M059J (cell line): Measurements from ENCODE around the gene LETMD1. TPM values are rescaled to one million over a fixed set of nuclear protein-coding genes. Genes with fewer than 3 reads are reported as not detected.

Experiments
- DNase-seq: peaks from one replicate; pipeline ENCODE4 v3.0.0-alpha.2; 2012; ENCODE audit warnings: low read depth
- total RNA-seq: library from RNA; depleted of rRNA; stranded (reverse); fragments of >200 nt; shearing (Covaris generic); gene quantifications from 2 replicates; pipeline ENCODE4 v1.2.3, GENCODE V29; 2014

The LETMD1 gene
- total RNA-seq, 1 experiment from 2014 or later, result 33.0 TPM

DNA sequence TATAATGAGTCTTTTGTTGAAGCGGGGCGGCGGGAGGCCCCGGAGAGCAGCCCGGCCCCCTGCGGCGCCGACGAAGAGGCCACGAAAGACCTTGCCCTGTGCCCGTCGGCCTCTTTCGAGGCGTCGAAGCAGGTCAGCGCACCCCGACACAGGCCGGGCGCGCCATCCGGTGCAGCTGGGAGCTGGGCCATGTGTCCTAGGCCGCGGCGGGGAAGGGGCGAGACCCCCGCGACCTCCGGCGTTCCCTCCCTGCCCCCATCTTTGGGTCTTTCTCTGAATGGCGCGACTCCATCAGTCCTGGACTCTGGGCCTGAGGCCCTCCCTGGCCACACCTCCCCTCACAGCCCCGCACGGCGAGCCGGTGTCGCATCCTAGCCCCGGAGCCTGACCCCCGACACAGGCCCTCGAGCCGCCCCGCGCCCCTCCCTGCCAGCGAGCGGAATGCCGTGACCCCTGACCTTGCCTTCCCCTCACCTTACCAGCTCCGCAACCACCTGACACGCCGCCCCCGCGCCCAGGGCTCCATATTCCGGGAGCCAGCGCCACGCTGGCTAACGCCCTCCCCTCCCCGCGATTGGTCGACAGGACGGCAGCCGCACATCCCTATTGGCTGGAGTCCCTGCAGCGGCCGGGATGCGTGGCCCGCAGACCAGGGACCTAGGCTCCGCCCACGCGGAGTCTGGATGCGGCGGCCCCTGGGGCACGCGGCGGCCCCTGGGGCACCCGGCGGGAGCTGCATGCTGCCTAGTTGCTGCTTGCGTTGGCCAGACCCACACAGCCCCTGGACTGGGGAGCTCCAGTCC is 22.1 kb upstream of the LETMD1 start, which contains the start of gene SLC11A2:
Gene SLC11A2 (minus strand): TSS at position 549 of the 803 bp plus-strand sequence. CDS start 15,656 bp downstream, outside the sequence.
- peak; percentile 89 for DNase-seq

DNA sequence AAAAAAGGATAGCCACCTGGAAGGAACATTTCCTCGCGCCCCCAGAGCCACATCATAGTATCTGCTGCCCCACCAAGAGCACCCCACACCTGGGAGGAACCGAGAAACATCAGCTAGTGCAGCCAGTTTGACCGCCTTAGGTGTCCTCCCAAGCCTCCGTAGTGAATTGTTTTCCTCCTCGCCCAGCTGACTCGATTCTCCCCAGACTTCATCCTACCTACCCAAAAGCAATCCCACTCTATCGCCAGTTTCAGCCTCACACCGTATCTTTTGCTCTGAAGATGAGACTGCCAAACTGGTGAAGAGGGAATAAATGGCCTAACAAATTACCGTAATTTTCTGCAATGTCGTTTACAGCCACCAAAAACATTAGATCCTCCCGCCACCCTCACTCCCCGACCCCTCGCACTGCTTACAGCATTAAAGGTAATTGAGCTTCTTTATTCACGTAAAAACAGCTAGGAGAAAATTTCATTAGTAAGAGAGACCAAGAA is 20.7 kb upstream of the LETMD1 start:
- no peak for DNase-seq

DNA sequence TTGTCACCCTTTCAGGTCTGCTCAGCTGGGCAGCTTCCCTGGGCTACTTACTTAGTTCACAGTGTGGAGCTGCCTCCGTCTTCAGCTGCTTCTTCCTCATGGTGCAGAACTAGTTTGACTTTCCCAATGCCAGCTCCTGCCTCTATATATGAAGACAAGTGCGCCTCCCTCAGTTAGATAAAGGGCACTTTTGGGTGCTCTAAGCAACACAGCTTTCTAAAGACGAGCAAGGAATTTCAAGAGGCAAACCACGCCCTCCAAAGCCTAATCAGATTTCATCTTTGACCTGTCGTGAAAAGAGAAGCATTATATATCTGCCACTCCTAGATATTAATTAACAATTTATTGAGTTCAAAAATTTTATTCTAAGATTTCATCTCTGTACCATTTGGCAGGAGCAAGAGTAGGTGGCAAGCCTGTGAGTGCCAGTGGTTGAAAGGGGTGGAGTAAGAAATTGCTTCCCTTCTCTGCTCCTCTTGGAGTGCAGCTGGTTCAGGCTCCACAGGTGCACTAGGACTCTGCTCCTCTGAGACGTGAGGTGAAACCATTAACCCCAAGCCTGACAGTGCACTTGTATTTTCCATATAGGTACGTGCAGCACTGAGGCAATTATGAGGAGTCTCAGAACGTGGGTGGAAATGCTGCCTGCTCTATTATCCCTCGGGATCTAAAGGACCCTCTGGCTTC is 19.9 kb upstream of the LETMD1 start:
- DNase-seq, result peak; percentile 72

DNA sequence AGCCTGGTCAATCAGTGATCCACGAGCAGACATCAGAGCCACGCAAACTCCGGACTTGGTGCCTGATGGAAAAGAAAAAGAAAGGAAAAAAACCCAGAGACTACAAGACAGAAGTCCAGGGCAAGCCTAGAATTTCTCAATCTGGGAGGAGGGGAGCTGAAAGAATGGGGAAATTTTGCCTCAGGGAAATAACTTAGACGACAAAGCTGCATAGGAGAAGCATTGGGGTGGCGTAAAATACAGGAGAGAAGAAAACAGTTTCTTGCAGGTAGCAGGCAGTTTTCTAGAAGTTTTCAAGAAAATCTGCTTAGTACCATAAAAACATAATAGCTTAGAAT is 19.3 kb upstream of the LETMD1 start:
- DNase-seq, result peak; percentile 66

DNA sequence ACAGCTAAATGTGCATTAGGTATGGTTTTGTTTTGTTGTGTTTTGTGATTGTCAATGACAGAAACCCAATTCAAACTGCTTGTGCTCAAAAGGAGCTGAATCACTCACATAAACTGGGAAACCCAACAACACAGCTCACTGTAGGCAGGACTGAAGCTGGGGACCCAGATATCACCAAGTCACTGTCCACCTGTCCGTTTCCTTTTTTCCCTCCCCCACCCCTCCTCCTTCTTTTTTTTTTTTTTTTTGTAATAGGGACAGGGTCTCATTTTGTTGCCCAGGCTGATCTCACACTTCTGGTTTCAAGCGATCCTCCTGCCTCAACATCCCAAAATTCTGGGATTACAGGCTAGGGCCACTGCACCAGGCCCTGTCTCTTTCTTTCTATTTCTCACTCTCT is 15.1 kb upstream of the LETMD1 start:
- DNase-seq, result no peak

DNA sequence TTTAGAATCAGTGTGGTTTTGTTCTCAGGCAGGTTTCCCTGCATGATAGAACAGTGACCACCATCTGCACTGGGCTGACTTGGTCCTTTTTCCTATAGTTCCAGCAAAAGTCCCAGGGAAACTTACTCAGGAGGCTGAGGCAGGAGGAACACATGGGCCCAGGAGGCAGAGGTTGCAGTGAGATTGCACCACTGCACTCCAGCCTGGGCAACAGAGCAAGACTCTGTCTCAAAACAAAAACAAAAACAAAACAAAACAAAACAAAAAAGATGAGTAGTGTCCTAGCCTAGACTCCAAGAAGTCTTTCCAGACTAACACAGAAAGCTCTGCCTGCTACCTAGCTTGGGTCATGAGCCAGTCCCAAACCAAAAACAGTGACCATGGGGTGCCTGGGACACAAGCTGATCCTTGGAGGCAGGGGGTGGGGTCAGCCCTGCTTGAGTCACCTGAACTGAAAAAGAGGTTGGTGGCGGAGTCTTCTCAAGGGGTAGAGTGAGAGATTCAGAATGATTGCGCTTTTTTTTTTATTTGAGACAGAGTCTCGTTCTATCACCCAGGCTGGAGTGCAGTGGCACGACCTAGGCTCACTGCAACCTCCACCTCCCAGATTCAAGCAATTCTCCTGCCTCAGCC is 14.6 kb upstream of the LETMD1 start:
- no peak for DNase-seq

DNA sequence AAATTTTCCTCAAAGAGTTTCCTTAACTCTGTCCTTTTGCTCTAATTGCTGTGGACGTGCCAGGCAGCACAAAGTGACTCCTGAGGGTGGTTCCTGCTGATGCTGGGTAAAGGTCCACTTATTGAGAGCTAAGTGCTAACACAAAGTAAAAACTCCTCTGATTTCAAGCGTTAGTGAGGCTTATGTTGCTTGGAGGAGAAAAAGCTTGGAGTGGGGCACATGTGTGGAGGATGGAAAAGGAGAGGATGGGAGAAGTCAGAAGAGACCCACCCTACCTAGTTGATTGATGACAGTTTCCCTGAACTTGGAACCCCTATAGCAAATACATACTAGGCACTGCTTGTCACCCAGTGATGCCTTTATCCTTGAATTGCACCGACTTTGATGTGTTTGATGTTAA is 11.8 kb upstream of the LETMD1 start:
- no peak for DNase-seq

DNA sequence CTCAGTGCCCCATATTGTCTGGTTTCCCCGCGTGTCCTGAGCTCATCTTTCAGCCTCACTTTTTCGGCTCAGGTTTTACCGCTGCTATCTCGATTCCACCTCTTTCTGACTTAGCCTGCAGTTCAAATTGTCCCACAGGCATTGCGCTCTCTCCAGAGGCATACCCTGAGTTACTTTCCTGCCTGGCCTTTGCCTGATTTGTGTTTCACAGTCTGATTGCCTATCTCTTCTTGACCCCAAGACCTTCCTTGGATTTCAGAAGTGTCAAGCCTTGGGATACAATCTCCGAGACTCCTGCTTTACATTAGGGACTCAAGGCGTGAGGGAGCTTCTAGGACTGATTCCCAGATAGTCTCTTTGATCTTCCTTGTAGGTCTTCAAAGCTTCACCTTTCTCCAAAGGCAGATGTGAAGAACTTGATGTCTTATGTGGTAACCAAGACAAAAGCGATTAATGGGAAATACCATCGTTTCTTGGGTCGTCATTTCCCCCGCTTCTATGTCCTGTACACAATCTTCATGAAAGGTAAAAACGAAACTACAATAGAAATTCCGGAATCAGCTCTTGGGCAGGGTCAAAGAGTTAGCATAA is 629 bp downstream of the LETMD1 start:
- DNase-seq, result peak; percentile 20

DNA sequence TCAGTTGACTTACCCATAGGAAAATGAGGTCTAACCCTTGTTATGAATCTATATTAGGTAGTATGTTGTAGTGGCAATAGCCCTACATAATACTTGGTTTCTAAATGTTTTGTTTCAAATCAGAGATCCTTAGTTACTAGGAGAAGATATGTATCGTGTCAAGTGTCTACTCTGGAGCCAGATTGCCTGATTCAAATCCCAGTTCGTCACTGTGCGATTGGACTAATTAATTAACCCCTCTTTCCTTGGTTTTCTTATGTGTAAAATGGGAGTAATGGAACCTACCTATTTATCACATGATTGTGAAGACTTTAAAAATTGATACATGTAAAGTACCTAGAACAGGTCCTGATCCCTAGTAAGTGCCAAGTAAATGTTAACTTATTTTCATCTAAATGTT is 1.4 kb downstream of the LETMD1 start:
- DNase-seq, result no peak

DNA sequence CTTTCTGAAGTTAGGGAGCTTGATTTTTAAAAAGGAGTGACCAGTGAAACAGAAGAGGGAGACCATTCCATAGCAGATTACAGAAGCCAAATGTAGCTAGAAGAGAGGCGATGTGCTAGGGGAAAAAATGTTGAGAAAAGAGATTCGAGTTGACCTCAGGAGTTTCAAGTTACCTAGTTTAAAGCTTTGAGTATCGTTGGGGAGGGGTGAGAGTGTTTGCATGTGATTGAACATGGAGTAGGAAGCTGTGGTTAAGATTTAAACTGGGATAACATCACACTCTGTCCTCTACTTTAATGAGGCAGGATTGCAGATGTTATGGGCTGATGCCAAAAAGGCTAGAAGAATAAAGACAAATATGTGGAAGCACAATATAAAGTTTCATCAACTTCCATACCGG is 3.7 kb downstream of the LETMD1 start:
- no peak for DNase-seq

DNA sequence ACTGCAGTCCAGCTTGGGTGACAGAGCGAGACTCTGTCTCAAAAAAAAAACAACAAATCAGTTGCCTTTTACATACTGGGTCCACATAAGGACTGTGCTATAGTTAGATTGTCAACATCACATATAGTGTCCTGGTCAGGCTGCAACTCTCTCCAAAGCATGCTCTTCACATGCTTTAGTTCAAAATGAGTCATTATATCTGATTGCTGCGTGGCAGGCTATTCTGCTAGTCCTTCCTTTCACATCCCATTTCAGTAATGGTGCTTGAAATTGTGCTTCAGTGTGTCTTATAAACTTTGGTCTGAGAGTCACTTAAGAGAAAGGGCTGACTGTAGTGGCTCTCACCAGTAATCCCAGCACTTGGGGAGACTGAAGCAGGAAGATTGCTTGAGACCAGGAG is 6.9 kb downstream of the LETMD1 start:
- DNase-seq, result no peak

DNA sequence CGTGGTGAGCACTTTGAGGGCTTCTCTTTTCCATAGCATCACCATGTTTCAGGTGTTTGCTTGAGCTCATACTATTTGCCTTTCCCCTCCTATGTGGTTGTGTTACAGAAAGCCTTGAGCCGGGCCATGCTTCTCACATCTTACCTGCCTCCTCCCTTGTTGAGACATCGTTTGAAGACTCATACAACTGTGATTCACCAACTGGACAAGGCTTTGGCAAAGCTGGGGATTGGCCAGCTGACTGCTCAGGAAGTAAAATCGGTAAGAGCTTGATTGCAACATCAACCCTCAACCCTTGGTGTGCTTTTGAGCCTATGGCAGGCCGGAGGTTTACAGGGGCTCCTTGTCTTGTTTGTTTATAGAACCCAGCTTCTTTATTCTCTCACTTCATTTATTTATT is 8.1 kb downstream of the LETMD1 start:
- DNase-seq, result peak; percentile 59

DNA sequence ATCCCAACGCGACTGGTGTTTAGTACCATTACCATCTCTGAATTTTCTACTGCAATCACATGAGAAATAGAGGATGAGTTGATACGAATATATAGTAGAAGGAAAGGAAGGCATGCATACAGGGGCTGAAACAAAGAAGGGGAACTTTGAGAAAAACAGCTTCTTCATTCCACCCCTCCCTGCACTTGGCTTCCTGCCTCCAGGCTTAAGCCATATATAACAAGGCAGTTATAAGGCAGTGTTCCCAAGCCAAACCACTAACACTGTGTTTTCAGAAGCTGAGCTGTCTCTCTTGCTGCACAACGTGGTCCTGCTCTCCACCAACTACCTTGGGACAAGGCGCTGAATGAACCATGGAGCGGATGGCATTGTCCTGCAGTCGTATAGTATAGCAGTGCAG is 11.0 kb downstream of the LETMD1 start:
- DNase-seq, result no peak

DNA sequence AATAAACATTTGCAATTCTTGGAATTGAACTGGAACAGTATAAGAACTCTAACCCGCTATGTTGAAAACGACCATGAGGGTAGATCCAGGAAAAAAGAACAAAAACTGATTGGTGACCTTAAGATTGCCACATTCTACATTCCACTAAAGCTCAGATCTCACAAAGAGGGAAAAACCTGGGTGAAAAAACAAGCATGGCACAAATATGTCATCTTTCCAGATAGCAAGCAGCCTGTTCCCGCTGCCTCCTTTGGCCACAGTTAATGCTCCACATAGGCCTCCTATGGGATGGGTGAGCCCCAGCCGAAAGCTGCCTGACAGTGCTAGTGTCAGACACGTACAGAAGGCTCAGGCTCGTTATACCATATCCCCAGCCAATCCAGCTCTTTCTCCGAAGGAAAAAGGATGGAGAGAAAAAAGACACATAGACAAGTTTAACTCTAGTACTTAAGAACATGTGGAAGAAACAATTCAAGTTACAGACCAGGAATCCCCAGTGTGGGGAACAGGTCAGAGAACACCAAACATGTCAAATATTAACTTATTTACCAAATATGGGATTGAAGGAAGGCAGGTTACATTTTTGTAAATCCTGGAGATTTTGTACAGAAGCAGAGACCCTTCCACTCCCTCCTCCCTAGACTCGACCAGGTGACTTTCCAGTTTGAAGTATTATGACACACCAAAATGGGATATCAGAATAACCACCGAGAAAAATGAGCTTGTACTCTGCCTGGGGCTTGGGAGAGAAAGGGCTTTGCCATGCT is 14.7 kb downstream of the LETMD1 start:
- DNase-seq, result no peak

DNA sequence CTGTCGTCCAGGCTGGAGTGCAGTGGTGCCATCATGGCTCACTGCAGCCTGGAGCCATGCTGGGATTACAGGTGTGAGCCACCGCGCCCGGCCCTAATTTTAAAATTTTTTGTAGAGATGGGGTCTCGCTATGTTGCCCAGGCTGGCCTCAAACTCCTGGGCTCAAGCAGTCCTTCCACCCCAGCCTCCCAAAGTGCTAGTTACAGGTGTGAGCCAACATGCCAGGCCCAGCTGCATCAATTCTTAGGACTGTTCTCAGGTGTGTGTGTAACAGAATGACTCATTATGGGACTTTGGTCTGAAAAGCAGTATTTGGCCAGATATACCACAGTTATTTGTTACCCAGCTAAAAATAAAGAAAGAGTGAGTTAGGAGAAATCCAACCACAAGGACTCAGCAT is 17.4 kb downstream of the LETMD1 start:
- no peak for DNase-seq

DNA sequence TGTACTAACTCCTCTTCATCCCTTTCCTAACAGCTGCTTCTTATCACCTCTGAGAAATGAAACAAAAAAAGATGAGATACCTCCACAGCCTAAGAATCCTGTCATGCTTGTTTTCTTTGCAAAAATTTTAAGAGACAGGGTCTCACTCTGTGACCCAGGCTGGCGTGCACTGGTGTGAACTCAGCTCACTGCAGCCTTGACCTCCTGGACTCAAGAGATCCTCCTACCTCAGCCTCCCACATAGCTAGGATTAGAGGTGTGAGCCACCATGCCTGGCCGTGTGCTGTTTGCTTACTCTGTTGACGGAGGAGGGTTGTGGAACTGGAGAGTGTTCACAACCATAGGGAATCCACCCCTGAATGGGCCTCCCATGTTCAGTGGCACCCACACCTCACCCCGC is 19.1 kb downstream of the LETMD1 start:
- DNase-seq, result no peak

DNA sequence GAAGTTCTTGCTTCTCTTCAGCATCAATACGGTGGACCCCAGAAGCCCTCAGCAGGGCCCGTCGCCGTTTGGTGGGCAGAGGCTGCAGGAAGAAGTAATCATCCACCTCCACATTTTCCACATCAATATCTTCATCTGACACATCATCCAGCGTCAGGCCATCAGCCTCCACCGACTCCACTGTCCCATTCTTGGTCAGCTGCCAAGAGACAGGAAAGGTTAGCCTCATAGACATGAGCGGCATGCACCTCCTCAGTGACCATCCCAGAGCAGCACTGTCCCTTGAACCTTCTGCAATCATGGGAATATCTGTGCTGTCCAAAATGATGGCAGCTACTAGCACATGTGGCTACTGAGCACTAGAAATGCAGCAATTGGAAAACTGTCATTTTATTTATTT is 19.6 kb downstream of the LETMD1 start:
- no peak for DNase-seq

DNA sequence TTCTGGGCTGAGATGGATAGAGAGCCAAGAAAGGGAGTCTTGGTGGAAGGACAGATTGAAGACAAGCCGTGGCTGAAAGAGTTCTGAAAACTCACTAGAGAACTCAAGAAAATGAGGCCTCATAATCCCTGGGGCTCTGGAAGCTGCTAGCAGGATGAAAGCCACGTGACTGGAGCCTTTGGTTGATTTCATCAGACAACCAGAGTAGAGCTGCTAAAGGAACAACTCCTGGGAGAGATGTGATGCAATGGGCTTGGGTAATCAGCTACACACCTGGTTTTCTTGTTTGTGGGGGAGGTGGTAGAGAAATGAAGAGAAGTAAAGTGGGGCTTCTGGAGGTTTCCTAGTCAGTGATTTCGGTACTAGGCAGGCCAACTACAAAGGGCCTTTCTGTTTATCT is 21.9 kb downstream of the LETMD1 start:
- DNase-seq, result no peak

DNA sequence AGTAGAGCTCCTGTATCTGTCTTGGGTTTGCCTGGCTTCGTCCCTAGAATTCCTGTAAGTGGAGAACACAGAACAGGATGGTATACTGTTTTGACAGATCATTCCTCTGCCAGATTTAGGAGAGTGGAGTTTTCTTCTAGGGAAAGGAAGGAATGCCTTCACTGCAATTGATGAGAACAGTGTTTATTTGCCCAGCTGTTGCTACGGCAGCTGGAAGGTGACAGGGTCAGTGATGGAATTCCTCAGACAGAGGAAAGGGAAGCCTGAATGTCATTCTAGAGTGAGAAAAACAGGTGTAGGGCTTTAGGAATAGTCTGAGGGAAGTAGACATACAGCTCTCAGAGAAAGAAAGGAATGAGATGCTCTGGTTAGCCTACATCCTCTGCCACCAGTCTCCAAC is 23.5 kb downstream of the LETMD1 start:
- DNase-seq, result peak; percentile 13

DNA sequence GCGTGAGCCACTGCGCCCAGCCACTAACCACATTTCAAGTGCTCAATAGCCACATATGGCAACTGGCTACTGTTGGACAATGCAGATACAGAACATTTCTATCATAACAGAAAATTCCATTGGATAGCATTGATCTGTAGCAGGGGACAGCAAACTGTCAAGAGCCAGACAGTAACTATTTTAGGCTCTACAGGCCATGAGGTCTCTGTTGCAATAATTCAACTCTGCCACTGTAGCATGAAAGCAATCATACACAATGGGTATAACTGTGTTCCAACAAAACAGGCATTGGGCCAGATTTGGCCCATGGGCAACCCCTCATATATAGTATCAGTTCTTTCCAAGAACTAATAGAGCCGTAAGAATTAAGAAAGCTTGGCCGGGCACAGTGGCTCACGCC is 27.3 kb downstream of the LETMD1 start:
- no peak for DNase-seq

DNA sequence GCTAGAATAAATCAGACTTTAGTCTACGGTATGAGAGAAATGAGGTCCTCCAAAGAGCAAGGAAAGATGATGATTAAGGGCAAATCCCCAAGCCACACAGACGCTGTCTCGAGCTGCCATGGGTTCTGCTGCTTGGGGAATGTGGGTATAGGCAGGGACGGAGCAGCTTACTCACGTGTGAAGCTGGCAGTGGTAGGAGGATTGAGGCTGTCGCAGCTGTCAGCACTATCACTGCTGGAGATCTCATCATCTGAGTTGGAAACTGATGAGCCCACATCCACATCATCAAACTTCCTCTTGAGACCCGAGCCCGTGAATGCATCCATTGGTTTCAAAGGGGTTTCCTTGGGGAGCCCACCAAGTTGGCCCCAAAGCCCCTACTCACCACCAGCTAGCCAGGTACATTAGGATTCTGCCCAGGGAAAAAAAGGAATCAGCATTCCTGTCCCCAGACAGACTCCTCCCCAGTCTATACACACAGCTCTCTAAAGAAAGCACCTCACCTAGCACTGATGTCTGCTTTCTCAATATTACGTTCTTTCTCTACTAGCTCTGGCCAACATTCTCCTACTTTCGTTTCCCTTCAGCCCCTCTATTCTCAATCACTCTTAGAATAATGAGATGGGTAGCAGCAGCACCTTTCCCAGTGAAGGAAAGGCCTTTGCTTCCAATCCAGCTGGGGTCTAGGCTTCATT is 28.3 kb downstream of the LETMD1 start:
- DNase-seq, result no peak
